HCT116 (cell line): ENCODE data around the gene ADAMTS16. TPM values are rescaled to one million over a fixed set of nuclear protein-coding genes. Genes with fewer than 3 reads are reported as not detected.

Source experiments
- ATAC-seq: fragments of 200-7000 bp; cut with Tn5 transposase; 2 replicates; pipeline ENCODE4 v1.9.1; 2020; ENCODE audit warnings: mild to moderate bottlenecking, moderate library complexity
- BruUV-seq: library from RNA; stranded (reverse); fragments of 400-500 nt; replicated peaks from 2 replicates; lab custom pipeline; 2021; lab: Mats Ljungman, UMichigan
- CTCF ChIA-PET: fragments of 300-600 bp; sonication (Branson Sonifier 250); formaldehyde crosslinking; loops from one replicate; lab custom pipeline; 2021; ENCODE audit warnings: antibody characterized with exemption; lab: Charles Lee
- POLR2A ChIA-PET: fragments of 300-600, 350-600 bp; sonication (Branson Sonifier 250); formaldehyde crosslinking; loops from one replicate; lab custom pipeline; 2021; ENCODE audit warnings: antibody characterized with exemption; lab: Charles Lee
- RAD21 ChIA-PET, 2 experiments: fragments of 300-600 bp; sonication (Branson Sonifier 250); formaldehyde crosslinking; loops; one replicate each; lab custom pipeline; 2023; ENCODE audit warnings: low total read pairs in 2 of 2; ENCODE audit not compliant: uncharacterized antibody in 2 of 2, unreplicated experiment in 2 of 2, low non-redundant PET in 1 of 2; lab: Charles Lee
- DNase-seq: peaks from one replicate; pipeline ENCODE4 v3.0.0-alpha.2; 2010; ENCODE audit warnings: low read depth, low spot score
- H2AFZ ChIP-seq: fragments of 200-600 bp; shearing (Covaris generic), sonication (generic); 2 replicates; pipeline ENCODE4 v1.6.1; 2017; ENCODE audit warnings: low read depth, mixed run types, mixed read lengths, antibody characterized with exemption, low read length; ENCODE audit not compliant: poor library complexity, severe bottlenecking
- H3K27ac ChIP-seq: 2 replicates; pipeline ENCODE4 v1.5.1; 2012; ENCODE audit warnings: low read depth, low read length
- H3K27me3 ChIP-seq: fragments of 200-600 bp; sonication (generic); 2 replicates; pipeline ENCODE4 v1.6.1; 2016; ENCODE audit warnings: mixed run types, low read length, mixed read lengths; ENCODE audit not compliant: insufficient read depth
- H3K36me3 ChIP-seq, 2 experiments: fragments of 200-500 bp in 1 of 2; fragments of 200-600 bp in 1 of 2; sonication (Bioruptor generic) in 1 of 2; sonication (generic) in 1 of 2; 2 replicates each; pipeline versions ENCODE4 v1.5.1 to v1.6.1; 2014 to 2016; ENCODE audit warnings: low read length in 2 of 2, inconsistent platforms in 1 of 2, mixed read lengths in 1 of 2, mixed run types in 1 of 2; ENCODE audit not compliant: insufficient read depth in 2 of 2, control insufficient read depth in 1 of 2
- H3K4me1 ChIP-seq, 2 experiments: fragments of 200-600 bp in 1 of 2; sonication (generic) in 1 of 2; 2 replicates each; pipeline versions ENCODE4 v1.5.1 to v1.6.1; 2012 to 2017; ENCODE audit warnings: low read length in 2 of 2, inconsistent platforms in 1 of 2, mild to moderate bottlenecking in 1 of 2, mixed read lengths in 1 of 2, mixed run types in 1 of 2, moderate library complexity in 1 of 2; ENCODE audit not compliant: insufficient read depth in 2 of 2, control insufficient read depth in 1 of 2
- H3K4me2 ChIP-seq: fragments of 200-600 bp; sonication (generic); 2 replicates; pipeline ENCODE4 v1.6.1; 2017; ENCODE audit warnings: mixed run types, low read length, mixed read lengths
- H3K4me3 ChIP-seq, 2 experiments: fragments of 200-600 bp in 1 of 2; sonication (generic) in 1 of 2; replicated peaks in 1 of 2; 2 replicates each; pipeline ENCODE4 v1.5.1; 2011 to 2016; ENCODE audit warnings: low read length in 2 of 2, control low read depth in 1 of 2, low read depth in 1 of 2, mild to moderate bottlenecking in 1 of 2, mixed read lengths in 1 of 2, mixed run types in 1 of 2
- H3K79me2 ChIP-seq: fragments of 200-600 bp; sonication (generic); 2 replicates; pipeline ENCODE4 v1.6.1; 2017; ENCODE audit warnings: mild to moderate bottlenecking, mixed run types, low read length, moderate library complexity, mixed read lengths; ENCODE audit not compliant: insufficient read depth
- H3K9ac ChIP-seq: fragments of 200-600 bp; sonication (generic); 2 replicates; pipeline ENCODE4 v1.6.1; 2016; ENCODE audit warnings: low read length, mixed read lengths
- H3K9me2 ChIP-seq: fragments of 200-600 bp; sonication (generic), shearing (Covaris generic); 2 replicates; pipeline ENCODE4 v1.6.1; 2017; ENCODE audit warnings: mixed run types, mild to moderate bottlenecking, moderate library complexity; ENCODE audit not compliant: insufficient read depth
- H3K9me3 ChIP-seq, 2 experiments: fragments of 200-500 bp in 1 of 2; fragments of 200-600 bp in 1 of 2; sonication (Bioruptor generic) in 1 of 2; sonication (generic) in 1 of 2; 2 replicates each; pipeline ENCODE4 v1.6.1; 2014 to 2017; ENCODE audit warnings: low read length in 2 of 2, mixed read lengths in 2 of 2, inconsistent platforms in 1 of 2, low read depth in 1 of 2, mild to moderate bottlenecking in 1 of 2, mixed run types in 1 of 2, moderate library complexity in 1 of 2; ENCODE audit not compliant: control insufficient read depth in 1 of 2, insufficient read depth in 1 of 2
- H4K20me1 ChIP-seq: fragments of 200-600 bp; sonication (generic), shearing (Covaris generic); 2 replicates; pipeline ENCODE4 v1.6.1; 2017; ENCODE audit warnings: mixed run types, mild to moderate bottlenecking, moderate library complexity; ENCODE audit not compliant: insufficient read depth
- CEBPB ChIP-seq: IDR thresholded peaks from 2 replicates; pipeline ENCODE4 v1.6.1; 2012; ENCODE audit warnings: low read depth
- ELF1 ChIP-seq: IDR thresholded peaks from 2 replicates; pipeline ENCODE4 v1.6.1; 2012; ENCODE audit warnings: low read depth, borderline replicate concordance
- EZH2 ChIP-seq: fragments of 200-600 bp; sonication (generic); IDR thresholded peaks from 2 replicates; pipeline ENCODE4 v1.6.1; 2017; ENCODE audit warnings: antibody characterized with exemption, mixed run types
- EZH2phosphoT487 ChIP-seq: fragments of 200-600 bp; IDR thresholded peaks from 2 replicates; pipeline ENCODE4 v1.6.1; 2018; ENCODE audit warnings: antibody characterized with exemption, borderline replicate concordance
- JUND ChIP-seq: IDR thresholded peaks from 2 replicates; pipeline ENCODE4 v1.6.1; 2012
- RAD21 ChIP-seq: IDR thresholded peaks from 2 replicates; pipeline ENCODE4 v1.6.1; 2012; ENCODE audit warnings: low read depth, mild to moderate bottlenecking
- SRF ChIP-seq: IDR thresholded peaks from 2 replicates; pipeline ENCODE4 v1.6.1; 2012; ENCODE audit warnings: low read depth
- TCF7L2 ChIP-seq: IDR thresholded peaks from 2 replicates; pipeline ENCODE4 v1.7.0; 2011; ENCODE audit warnings: borderline replicate concordance, inconsistent platforms; ENCODE audit not compliant: insufficient read depth, insufficient read length; ENCODE audit errors: extremely low read depth
- ZNF274 ChIP-seq: fragments of 200-500 bp; sonication (Bioruptor generic); IDR thresholded peaks from 2 replicates; pipeline ENCODE4 v1.6.1; 2014; ENCODE audit warnings: mild to moderate bottlenecking, low read depth, low read length, inconsistent platforms
- intact Hi-C: fragments of 100-400 bp; cut with micrococcal nuclease; formaldehyde crosslinking; loops from 2 replicates; pipeline ENCODE4 v1.10.0; 2022
- total RNA-seq: library from RNA; stranded (reverse); gene quantifications from one replicate; pipeline ENCODE4 v1.2.1, GENCODE V29; 2021; ENCODE audit not compliant: unreplicated experiment
- TF ChIP-seq, protein P1 (sequence below): IDR thresholded peaks from 2 replicates; pipeline ENCODE4 v1.6.1; 2012; ENCODE audit warnings: low read depth
- TF ChIP-seq, protein P2 (sequence below), 3 experiments: fragments of 200-600 bp in 1 of 3; sonication (generic) in 1 of 3; IDR thresholded peaks in 2 of 3; conservative IDR thresholded peaks in 1 of 3; 2 replicates each; pipeline ENCODE4 v1.5.1; 2012 to 2017; ENCODE audit warnings: low read depth in 2 of 3, low read length in 2 of 3, antibody characterized with exemption in 1 of 3, borderline replicate concordance in 1 of 3, control low read depth in 1 of 3, mild to moderate bottlenecking in 1 of 3, mixed read lengths in 1 of 3, mixed run types in 1 of 3, moderate library complexity in 1 of 3; ENCODE audit not compliant: insufficient read depth in 1 of 3

The ADAMTS16 gene
- total RNA-seq, 1 experiment from 2014 or later, result 2.4 TPM

DNA sequence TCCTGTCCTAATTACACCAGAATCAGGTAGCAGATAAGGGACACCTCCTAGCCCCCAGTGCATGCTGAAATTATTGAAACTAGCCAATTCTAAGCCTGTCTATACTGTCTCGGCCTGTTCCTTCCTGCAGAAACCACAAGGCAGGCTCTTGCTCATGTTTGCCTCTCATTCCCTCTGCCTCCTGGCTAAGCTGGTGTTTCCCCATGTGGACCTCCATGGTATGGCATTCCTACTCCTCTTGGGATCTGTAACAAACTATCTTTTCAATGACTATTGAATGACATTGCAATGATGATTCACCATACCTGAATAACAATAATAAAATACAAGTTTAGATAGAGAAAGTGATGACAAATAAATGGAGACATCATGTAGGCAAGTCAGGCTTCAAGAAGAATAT is 35.6 kb upstream of the ADAMTS16 start:
- no peaks in the 10 kb centered on the region for H3K36me3 ChIP-seq
- no peaks in the 10 kb centered on the region for H3K4me1 ChIP-seq
- H3K27me3 ChIP-seq, result peaks cover 31% of the 10 kb centered on the region
- no peaks in the 10 kb centered on the region for H3K9me2 ChIP-seq
- DNase-seq (no peak), ATAC-seq (no peak)
- intact Hi-C loops, result no loop called here
- no peak overlapping the region for H3K27ac ChIP-seq
- no TSS peak for BruUV-seq
- ChIA-PET CTCF (no interaction called here), RAD21 (no interaction called here), POLR2A (no interaction called here)
- H3K4me2 ChIP-seq, result no peak overlapping the region
- no peaks in the 10 kb centered on the region for H3K9me3 ChIP-seq
- no peak overlapping the region for H2AFZ ChIP-seq
- no peaks in the 10 kb centered on the region for H4K20me1 ChIP-seq
- TF ChIP-seq RAD21, result no peak
- no peak for TF ChIP-seq ZNF274
- TF ChIP-seq ELF1, result no peak
- TF ChIP-seq CEBPB, result no peak
- no peak for TF ChIP-seq TCF7L2
- TF ChIP-seq SRF, result no peak
- TF ChIP-seq EZH2phosphoT487, result no peak
- TF ChIP-seq, protein P1, sequence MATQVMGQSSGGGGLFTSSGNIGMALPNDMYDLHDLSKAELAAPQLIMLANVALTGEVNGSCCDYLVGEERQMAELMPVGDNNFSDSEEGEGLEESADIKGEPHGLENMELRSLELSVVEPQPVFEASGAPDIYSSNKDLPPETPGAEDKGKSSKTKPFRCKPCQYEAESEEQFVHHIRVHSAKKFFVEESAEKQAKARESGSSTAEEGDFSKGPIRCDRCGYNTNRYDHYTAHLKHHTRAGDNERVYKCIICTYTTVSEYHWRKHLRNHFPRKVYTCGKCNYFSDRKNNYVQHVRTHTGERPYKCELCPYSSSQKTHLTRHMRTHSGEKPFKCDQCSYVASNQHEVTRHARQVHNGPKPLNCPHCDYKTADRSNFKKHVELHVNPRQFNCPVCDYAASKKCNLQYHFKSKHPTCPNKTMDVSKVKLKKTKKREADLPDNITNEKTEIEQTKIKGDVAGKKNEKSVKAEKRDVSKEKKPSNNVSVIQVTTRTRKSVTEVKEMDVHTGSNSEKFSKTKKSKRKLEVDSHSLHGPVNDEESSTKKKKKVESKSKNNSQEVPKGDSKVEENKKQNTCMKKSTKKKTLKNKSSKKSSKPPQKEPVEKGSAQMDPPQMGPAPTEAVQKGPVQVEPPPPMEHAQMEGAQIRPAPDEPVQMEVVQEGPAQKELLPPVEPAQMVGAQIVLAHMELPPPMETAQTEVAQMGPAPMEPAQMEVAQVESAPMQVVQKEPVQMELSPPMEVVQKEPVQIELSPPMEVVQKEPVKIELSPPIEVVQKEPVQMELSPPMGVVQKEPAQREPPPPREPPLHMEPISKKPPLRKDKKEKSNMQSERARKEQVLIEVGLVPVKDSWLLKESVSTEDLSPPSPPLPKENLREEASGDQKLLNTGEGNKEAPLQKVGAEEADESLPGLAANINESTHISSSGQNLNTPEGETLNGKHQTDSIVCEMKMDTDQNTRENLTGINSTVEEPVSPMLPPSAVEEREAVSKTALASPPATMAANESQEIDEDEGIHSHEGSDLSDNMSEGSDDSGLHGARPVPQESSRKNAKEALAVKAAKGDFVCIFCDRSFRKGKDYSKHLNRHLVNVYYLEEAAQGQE, result no peak
- TF ChIP-seq EZH2, result no peak
- no peak for TF ChIP-seq JUND
- TF ChIP-seq, protein P2, sequence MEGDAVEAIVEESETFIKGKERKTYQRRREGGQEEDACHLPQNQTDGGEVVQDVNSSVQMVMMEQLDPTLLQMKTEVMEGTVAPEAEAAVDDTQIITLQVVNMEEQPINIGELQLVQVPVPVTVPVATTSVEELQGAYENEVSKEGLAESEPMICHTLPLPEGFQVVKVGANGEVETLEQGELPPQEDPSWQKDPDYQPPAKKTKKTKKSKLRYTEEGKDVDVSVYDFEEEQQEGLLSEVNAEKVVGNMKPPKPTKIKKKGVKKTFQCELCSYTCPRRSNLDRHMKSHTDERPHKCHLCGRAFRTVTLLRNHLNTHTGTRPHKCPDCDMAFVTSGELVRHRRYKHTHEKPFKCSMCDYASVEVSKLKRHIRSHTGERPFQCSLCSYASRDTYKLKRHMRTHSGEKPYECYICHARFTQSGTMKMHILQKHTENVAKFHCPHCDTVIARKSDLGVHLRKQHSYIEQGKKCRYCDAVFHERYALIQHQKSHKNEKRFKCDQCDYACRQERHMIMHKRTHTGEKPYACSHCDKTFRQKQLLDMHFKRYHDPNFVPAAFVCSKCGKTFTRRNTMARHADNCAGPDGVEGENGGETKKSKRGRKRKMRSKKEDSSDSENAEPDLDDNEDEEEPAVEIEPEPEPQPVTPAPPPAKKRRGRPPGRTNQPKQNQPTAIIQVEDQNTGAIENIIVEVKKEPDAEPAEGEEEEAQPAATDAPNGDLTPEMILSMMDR (IDR thresholded peaks at IDR 0.05 in 2 of 3, conservative IDR thresholded peaks at IDR 0.05 in 1 of 3; ENCODE audit: borderline replicate concordance in 1 of 3, insufficient read depth in 1 of 3, low read depth in 2 of 3, low read length in 2 of 3), result no peak
- H3K4me3 ChIP-seq, result no peak overlapping the region
- H3K79me2 ChIP-seq, result no peaks in the 10 kb centered on the region
- H3K9ac ChIP-seq, result no peak overlapping the region
